OCI-LY3 (cell line): ENCODE data around the gene ZNF346.

ENCODE experiments used
- H2AFZ ChIP-seq: fragments of 200-600, 300-600 bp; shearing (Covaris generic); 2 replicates; pipeline ENCODE4 v1.6.0; 2014; ENCODE audit warnings: antibody characterized with exemption, low read depth, low read length
- H3K27ac ChIP-seq: fragments of 200-600, 300-600 bp; sonication (generic); 2 replicates; pipeline ENCODE4 v1.5.1; 2014; ENCODE audit warnings: mild to moderate bottlenecking, low read length, moderate library complexity, mixed read lengths
- H3K27me3 ChIP-seq: fragments of 200-600, 300-600 bp; sonication (generic); 2 replicates; pipeline ENCODE4 v1.6.1; 2014; ENCODE audit warnings: low read depth, low read length, mixed read lengths
- H3K36me3 ChIP-seq: fragments of 200-600, 300-600 bp; sonication (generic); replicated peaks from 2 replicates; pipeline ENCODE3; 2014; ENCODE audit warnings: low read depth, low read length, mixed read lengths
- H3K4me1 ChIP-seq: fragments of 300-600, 200-600 bp; sonication (generic); 2 replicates; pipeline ENCODE4 v1.6.1; 2014; ENCODE audit warnings: low read length, mixed read lengths
- H3K4me2 ChIP-seq: fragments of 200-600, 300-600 bp; sonication (generic); 2 replicates; pipeline ENCODE4 v1.6.1; 2014; ENCODE audit warnings: low read length, mixed read lengths
- H3K4me3 ChIP-seq: fragments of 300-600, 200-600 bp; sonication (generic); 2 replicates; pipeline ENCODE4 v1.5.1; 2014; ENCODE audit warnings: antibody characterized with exemption, mild to moderate bottlenecking, low read length, moderate library complexity
- H3K79me2 ChIP-seq: fragments of 300-600, 200-600 bp; shearing (Covaris generic); 2 replicates; pipeline ENCODE4 v1.6.1; 2014; ENCODE audit warnings: mild to moderate bottlenecking, low read length, mixed read lengths
- H3K9ac ChIP-seq: fragments of 300-600, 200-600 bp; shearing (Covaris generic); 2 replicates; pipeline ENCODE4 v1.6.0; 2014; ENCODE audit warnings: mild to moderate bottlenecking, low read length, moderate library complexity
- H3K9me3 ChIP-seq: fragments of 200-600, 300-600 bp; shearing (Covaris generic); 2 replicates; pipeline ENCODE4 v1.6.1; 2014; ENCODE audit warnings: low read length, mixed read lengths; ENCODE audit not compliant: insufficient read depth
- H4K20me1 ChIP-seq: fragments of 200-600, 300-600 bp; sonication (generic); 2 replicates; pipeline ENCODE4 v1.6.1; 2016; ENCODE audit warnings: low read length, mixed read lengths; ENCODE audit not compliant: insufficient read depth
- EZH2phosphoT487 ChIP-seq: fragments of 200-600 bp; shearing (Covaris generic); IDR thresholded peaks from 2 replicates; pipeline ENCODE4 v1.6.1; 2018; ENCODE audit warnings: antibody characterized with exemption, mixed run types, low read depth
- TF ChIP-seq, protein P1 (sequence below): fragments of 200-600, 300-600 bp; sonication (generic); IDR thresholded peaks from 2 replicates; pipeline ENCODE4 v1.5.1; 2014; ENCODE audit warnings: antibody characterized with exemption, low read length, low read depth

The ZNF346 gene

GRCh38 chr5:177005619-177006264, 16.8 kb upstream of the ZNF346 start:
- H3K79me2 ChIP-seq = peaks cover 58% of the 10 kb centered on the region
- peak overlapping the region; percentile 68 for H3K27ac ChIP-seq
- H3K27me3 ChIP-seq = no peaks in the 10 kb centered on the region
- no peaks in the 10 kb centered on the region for H3K9me3 ChIP-seq
- peaks cover 41% of the 10 kb centered on the region for H4K20me1 ChIP-seq
- H3K4me2 ChIP-seq = peak overlapping the region; percentile 94
- H3K36me3 ChIP-seq = peaks cover 3% of the 10 kb centered on the region
- TF ChIP-seq EZH2phosphoT487 = no peak
- TF ChIP-seq, protein P1, sequence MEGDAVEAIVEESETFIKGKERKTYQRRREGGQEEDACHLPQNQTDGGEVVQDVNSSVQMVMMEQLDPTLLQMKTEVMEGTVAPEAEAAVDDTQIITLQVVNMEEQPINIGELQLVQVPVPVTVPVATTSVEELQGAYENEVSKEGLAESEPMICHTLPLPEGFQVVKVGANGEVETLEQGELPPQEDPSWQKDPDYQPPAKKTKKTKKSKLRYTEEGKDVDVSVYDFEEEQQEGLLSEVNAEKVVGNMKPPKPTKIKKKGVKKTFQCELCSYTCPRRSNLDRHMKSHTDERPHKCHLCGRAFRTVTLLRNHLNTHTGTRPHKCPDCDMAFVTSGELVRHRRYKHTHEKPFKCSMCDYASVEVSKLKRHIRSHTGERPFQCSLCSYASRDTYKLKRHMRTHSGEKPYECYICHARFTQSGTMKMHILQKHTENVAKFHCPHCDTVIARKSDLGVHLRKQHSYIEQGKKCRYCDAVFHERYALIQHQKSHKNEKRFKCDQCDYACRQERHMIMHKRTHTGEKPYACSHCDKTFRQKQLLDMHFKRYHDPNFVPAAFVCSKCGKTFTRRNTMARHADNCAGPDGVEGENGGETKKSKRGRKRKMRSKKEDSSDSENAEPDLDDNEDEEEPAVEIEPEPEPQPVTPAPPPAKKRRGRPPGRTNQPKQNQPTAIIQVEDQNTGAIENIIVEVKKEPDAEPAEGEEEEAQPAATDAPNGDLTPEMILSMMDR = peak; percentile 54
- H3K9ac ChIP-seq = peak overlapping the region; percentile 92
- peak overlapping the region; percentile 75; the same call in 1 of the 2 replicates for H2AFZ ChIP-seq
- peaks cover 17% of the 10 kb centered on the region for H3K4me1 ChIP-seq
- H3K4me3 ChIP-seq = peak overlapping the region; percentile 92

- H3K4me1 ChIP-seq = peaks cover 17% of the 10 kb centered on the region
- H3K9me3 ChIP-seq = no peaks in the 10 kb centered on the region
- H2AFZ ChIP-seq = peak within 1 kb of the TSS; percentile 75
- peak within 1 kb of the TSS; percentile 68 for H3K27ac ChIP-seq
- peak within 1 kb of the TSS; percentile 94 for H3K4me2 ChIP-seq
- H3K4me3 ChIP-seq = peak within 1 kb of the TSS; percentile 92
- H3K9ac ChIP-seq = peak within 1 kb of the TSS; percentile 92
- no peaks in the 10 kb centered on the region for H3K36me3 ChIP-seq
- peaks cover 52% of the 10 kb centered on the region for H3K79me2 ChIP-seq
- TF ChIP-seq, protein P1 = no peak
- no peak for TF ChIP-seq EZH2phosphoT487
- H3K27me3 ChIP-seq = no peaks in the 10 kb centered on the region
- peaks cover 34% of the 10 kb centered on the region for H4K20me1 ChIP-seq
These were observed 16.1 kb upstream of the ZNF346 start, which contains the start of gene UIMC1 for GRCh38 chr5:177006265-177006972. UIMC1 (minus strand) TSS chr5:177006779; CDS start chr5:176982615, 24,164 bp downstream.

- Histone ChIP-seq H3K79me2 (peaks cover 29% of the 10 kb centered on the region), H3K9me3 (no peaks in the 10 kb centered on the region), H3K27ac (no peak overlapping the region), H4K20me1 (peaks cover 20% of the 10 kb centered on the region), H3K4me3 (no peak overlapping the region), H3K4me1 (peaks cover 17% of the 10 kb centered on the region), H3K9ac (no peak overlapping the region), H3K27me3 (no peaks in the 10 kb centered on the region), H3K36me3 (no peaks in the 10 kb centered on the region), H2AFZ (no peak overlapping the region), H3K4me2 (no peak overlapping the region)
- no peak for TF ChIP-seq EZH2phosphoT487
- TF ChIP-seq, protein P1 = no peak
These were observed 13.8 kb upstream of the ZNF346 start for GRCh38 chr5:177008716-177009115.

DNA sequence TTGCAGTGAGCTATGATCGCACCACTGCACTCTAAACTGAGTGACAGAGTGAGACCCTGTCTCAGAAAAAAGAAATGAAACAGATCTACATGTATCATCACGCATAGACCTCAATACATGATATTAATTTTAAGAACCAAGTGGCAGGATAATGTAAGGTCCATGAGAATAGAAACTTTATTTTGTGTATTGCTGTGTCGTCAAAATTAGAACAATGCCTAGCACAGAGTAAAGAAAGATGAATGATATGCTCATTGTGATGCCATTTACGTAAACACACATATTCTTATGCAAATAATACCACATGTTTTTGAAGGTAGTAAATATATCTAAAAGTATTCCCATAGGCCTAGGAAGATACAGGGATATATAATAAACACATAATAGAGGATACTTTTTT, 12.3 kb upstream of the ZNF346 start:
- no peak overlapping the region for H3K9ac ChIP-seq
- H3K27ac ChIP-seq = no peak overlapping the region
- H3K79me2 ChIP-seq = peaks cover 14% of the 10 kb centered on the region
- no peak overlapping the region for H3K4me2 ChIP-seq
- H2AFZ ChIP-seq = no peak overlapping the region
- no peaks in the 10 kb centered on the region for H3K9me3 ChIP-seq
- H3K36me3 ChIP-seq = no peaks in the 10 kb centered on the region
- no peak overlapping the region for H3K4me3 ChIP-seq
- H3K27me3 ChIP-seq = no peaks in the 10 kb centered on the region
- H4K20me1 ChIP-seq = peaks cover 5% of the 10 kb centered on the region
- no peak for TF ChIP-seq EZH2phosphoT487
- TF ChIP-seq, protein P1 = no peak
- H3K4me1 ChIP-seq = peaks cover 3% of the 10 kb centered on the region
